GM12875 (cell line): Measurements from ENCODE around the gene POLE3.

Experiments
- H3K4me3 ChIP-seq: one replicate; pipeline ENCODE4 v1.5.1; 2011; ENCODE audit warnings: low read depth, low read length, control low read depth
- TF ChIP-seq, protein P1 (sequence below): IDR thresholded peaks from 2 replicates; pipeline ENCODE4 v1.5.1; 2011; ENCODE audit warnings: low read depth, mild to moderate bottlenecking, control low read depth, inconsistent platforms, low read length, moderate library complexity, borderline replicate concordance; ENCODE audit not compliant: insufficient read depth

The POLE3 gene

DNA sequence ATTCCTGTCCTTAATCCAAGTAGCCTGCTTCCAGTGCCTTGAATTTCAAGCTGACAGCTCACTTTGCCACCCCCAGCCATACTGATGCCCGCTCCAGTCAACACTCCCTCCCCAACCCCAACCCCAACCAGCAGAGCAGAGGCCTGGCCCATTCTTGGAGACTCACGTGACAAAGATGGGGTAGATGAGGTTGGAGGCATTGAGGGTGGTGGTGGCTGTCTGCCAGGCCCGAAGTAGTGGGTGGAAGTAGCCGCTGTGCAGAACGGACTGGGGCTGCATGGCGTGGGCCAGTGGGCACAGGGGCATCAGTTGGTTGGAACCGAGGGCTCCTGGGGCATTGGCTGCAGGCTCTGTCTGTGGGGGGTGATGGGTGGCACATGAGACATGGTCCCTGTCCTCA lies 17.2 kb downstream of the POLE3 start:
- TF ChIP-seq, protein P1, sequence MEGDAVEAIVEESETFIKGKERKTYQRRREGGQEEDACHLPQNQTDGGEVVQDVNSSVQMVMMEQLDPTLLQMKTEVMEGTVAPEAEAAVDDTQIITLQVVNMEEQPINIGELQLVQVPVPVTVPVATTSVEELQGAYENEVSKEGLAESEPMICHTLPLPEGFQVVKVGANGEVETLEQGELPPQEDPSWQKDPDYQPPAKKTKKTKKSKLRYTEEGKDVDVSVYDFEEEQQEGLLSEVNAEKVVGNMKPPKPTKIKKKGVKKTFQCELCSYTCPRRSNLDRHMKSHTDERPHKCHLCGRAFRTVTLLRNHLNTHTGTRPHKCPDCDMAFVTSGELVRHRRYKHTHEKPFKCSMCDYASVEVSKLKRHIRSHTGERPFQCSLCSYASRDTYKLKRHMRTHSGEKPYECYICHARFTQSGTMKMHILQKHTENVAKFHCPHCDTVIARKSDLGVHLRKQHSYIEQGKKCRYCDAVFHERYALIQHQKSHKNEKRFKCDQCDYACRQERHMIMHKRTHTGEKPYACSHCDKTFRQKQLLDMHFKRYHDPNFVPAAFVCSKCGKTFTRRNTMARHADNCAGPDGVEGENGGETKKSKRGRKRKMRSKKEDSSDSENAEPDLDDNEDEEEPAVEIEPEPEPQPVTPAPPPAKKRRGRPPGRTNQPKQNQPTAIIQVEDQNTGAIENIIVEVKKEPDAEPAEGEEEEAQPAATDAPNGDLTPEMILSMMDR, result no peak
- no peak overlapping the region for H3K4me3 ChIP-seq

DNA sequence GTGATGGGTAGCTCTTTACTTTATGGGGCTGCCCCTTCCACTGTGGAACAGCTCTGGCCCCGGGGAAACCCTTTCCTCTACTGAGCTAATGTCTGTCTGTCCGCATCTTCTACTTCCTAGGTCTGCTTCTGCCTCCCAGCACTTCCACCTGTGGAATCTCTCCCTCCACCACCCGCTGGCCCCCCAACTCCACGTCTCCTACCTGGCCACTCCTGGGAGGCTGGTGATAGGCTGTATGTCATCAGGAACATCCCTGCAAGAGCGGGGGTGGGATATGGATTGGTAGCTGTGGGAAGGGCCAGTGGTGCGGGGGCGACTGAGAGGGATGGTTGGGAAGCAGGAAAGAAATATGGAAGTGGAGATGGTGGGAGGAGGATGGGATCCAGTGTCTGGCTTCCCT lies 18.6 kb downstream of the POLE3 start:
- H3K4me3 ChIP-seq, result no peak overlapping the region
- TF ChIP-seq, protein P1, result no peak

DNA sequence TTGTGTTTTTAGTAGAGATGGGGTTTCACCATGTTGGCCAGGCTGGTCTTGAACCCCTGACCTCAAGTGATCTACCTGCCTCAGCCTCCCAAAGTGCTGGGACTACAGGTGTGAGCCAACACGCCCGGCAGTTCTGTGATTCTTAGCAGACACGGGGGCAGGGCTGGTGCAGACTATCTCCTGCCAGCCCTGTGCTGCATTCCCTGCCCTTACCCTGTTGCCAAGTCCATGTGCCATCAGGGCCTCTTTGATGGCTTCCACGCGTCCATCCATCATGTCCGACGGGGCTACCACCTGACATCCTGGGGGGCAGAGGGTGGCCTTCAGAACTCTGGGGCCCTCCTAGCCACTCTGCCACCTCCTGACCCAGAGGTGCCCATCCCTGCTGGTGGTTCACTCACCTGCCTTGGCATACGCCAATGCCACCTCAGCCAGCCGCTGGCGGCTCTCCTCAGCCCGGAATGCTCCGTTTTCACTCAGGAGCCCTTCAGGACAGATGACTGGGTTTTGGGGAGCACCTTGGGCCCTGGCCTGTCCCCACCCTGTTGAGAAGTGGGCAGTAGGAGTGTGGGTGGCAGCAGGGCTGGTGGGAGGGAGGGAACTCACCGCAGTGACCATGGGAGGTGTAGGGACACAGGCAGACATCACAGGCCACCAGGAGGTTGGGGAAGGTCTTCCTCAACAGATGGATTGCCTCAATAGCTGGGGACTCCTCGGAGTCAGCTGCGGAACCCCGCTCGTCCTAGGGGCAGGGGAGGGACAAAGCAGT lies 20.1 kb downstream of the POLE3 start:
- TF ChIP-seq, protein P1, result no peak
- no peak overlapping the region for H3K4me3 ChIP-seq

DNA sequence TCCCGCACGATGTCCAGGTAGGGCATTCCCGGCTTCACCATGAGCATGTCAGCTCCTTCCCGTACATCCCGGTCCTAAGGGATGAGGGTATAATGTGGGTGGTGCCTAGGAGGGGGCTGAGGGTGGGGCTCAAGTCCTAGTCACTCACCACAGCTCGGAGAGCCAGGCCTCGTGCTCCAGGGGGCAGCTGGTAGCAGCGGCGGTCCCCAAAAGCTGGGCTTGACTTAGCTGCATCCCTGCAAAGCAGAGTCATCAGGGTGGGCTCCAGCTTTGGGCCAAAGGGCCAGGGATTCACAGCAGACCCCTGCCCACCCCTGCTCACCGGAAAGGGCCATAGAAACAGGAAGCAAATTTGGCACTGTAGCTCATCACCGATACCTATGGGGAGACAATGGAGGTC lies 21.0 kb downstream of the POLE3 start:
- H3K4me3 ChIP-seq, result no peak overlapping the region
- TF ChIP-seq, protein P1, result no peak

DNA sequence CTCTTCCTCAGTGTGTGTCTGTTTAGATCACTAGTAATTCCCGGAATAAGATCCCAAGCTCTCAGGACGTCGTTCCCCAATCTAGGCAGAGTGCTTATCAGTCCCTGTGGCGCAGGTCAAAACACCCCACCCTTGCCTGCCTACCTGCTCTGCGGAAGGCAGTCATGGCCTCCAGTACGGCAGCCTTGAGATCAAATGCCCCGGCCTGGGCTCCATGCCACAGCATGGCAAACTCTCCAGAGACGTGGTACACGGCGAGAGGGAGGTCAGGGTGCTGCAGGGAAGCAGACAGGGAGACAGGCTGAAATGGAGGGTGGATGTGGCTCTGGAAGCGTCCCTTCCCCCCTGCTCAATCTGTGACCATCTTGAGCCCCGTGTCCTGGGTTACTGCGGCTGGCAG lies 21.6 kb downstream of the POLE3 start:
- TF ChIP-seq, protein P1, result no peak
- H3K4me3 ChIP-seq, result no peak overlapping the region

DNA sequence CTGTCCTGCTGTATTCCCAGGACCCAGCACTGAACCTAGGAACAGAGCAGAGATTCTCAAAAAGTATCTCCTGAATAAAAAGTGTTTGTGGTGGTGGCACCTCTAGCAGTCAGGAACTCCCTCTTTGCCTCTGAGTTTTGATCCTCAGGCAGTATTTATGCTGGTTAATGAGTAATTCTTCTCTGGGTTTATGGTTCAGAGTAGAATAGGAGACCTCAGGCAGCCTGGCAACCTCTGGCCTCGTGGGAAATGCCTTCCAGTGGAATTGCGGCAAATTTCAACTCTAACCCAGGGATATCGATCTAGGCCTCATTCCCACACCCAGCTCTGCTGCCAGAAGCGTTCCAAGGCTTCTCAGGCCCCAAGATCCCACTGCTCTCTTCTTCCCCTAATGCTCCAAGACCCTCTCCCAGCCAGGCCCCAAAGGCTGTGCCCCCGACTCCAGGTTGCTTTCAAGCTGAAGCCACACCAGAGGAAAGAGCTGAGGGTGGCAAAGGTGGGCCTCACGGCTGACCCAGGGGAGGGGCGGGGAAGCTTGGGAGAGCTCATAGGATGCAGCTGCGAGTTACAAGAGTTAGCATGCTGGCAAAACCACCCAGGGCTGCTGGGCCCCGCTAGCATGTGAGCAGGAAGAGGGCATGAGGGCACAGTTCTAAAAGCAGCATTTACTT lies 22.8 kb downstream of the POLE3 start:
- TF ChIP-seq, protein P1, result no peak
- H3K4me3 ChIP-seq, result no peak overlapping the region
